Omental fat pad (tissue), 4 donors: ENCODE measurements around the gene ERCC3. TPM values are rescaled to one million over a fixed set of nuclear protein-coding genes. Genes with fewer than 3 reads are reported as not detected.
A peak's percentile ranks its signal among the peaks of the same experiment; 100 is the strongest.

ENCODE experiments used
- ATAC-seq: fragments of 150-250 bp; one replicate; pipeline ENCODE4 v1.9.1; 2016; ENCODE audit warnings: mild to moderate bottlenecking, moderate library complexity; ENCODE audit not compliant: low FRiP score
- DNase-seq: peaks from one replicate; pipeline ENCODE4 v3.0.0-alpha.2; 2019; ENCODE audit warnings: low spot score
- total RNA-seq, 4 donors: library from RNA; depleted of rRNA; stranded (reverse); fragments of >200 nt; gene quantifications; one replicate each; pipeline ENCODE4 v1.1.0, GENCODE V29; 2016
- TF ChIP-seq, protein P1 (sequence below), 3 donors: fragments of 450-650 bp; IDR thresholded peaks; one replicate each; pipeline ENCODE4 v1.5.1; 2016 to 2017; ENCODE audit warnings: antibody characterized with exemption in 3 of 3, mild to moderate bottlenecking in 3 of 3, moderate library complexity in 2 of 3

Gene ERCC3
- total RNA-seq = 10 to 100 TPM; 27.7 to 58.8 (median 37.5) TPM

GRCh38 chr2:127293748-127294562 is at the start of gene ERCC3:
Gene ERCC3 (minus strand): TSS chr2:127294144. CDS start chr2:127294081, 63 bp downstream.
- peak; percentile 77 for ATAC-seq
- DNase-seq = peak; percentile 73
- TF ChIP-seq, protein P1, sequence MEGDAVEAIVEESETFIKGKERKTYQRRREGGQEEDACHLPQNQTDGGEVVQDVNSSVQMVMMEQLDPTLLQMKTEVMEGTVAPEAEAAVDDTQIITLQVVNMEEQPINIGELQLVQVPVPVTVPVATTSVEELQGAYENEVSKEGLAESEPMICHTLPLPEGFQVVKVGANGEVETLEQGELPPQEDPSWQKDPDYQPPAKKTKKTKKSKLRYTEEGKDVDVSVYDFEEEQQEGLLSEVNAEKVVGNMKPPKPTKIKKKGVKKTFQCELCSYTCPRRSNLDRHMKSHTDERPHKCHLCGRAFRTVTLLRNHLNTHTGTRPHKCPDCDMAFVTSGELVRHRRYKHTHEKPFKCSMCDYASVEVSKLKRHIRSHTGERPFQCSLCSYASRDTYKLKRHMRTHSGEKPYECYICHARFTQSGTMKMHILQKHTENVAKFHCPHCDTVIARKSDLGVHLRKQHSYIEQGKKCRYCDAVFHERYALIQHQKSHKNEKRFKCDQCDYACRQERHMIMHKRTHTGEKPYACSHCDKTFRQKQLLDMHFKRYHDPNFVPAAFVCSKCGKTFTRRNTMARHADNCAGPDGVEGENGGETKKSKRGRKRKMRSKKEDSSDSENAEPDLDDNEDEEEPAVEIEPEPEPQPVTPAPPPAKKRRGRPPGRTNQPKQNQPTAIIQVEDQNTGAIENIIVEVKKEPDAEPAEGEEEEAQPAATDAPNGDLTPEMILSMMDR (IDR thresholded peaks at IDR 0.05) = no peak

- no peak for DNase-seq
- TF ChIP-seq, protein P1 (IDR thresholded peaks at IDR 0.05) = no peak
- ATAC-seq = no peak
Measured at GRCh38 chr2:127343277-127343676, 49.3 kb upstream of the ERCC3 start.

DNA sequence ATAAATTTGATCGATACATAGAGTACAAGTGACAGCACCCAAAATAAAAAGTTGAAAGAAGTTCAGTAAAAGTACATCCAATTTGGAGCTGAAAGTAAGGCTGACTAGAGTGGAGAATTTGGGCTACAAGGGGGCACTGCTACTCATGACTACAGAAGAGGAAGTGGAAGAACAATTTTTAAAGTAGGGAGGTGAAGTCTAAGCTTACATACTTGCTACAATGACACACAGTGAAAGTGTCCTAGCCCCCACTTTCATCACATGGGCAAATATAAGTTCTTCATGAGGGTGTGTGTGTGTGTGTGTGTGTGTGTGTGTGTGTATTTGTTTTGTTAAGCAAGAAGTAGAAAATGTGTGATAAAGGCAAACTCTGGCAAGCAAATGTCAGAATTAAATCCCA is 48.2 kb upstream of the ERCC3 start:
- ATAC-seq = no peak
- TF ChIP-seq, protein P1 (IDR thresholded peaks at IDR 0.05) = no peak
- no peak for DNase-seq

DNA sequence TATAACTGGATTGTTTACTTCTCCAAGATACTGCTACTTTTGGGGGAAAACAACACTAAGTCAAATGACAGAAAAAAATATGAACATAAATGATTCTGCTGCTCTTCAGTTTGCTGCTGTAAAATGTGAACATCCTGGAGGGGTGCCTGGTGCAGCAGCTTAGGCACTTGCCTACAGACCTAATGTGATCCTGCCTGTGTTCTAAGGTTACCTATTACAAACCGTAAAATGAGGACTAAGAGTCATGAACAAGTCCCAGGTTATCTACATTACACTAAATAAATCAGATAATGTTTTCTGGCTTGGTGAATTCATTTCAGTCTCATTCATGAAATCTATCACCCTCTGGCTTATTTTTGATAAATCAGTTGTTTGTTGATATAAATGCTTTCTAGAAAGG is 38.4 kb upstream of the ERCC3 start:
- TF ChIP-seq, protein P1 (IDR thresholded peaks at IDR 0.05) = no peak
- DNase-seq (no peak), ATAC-seq (no peak)

DNA sequence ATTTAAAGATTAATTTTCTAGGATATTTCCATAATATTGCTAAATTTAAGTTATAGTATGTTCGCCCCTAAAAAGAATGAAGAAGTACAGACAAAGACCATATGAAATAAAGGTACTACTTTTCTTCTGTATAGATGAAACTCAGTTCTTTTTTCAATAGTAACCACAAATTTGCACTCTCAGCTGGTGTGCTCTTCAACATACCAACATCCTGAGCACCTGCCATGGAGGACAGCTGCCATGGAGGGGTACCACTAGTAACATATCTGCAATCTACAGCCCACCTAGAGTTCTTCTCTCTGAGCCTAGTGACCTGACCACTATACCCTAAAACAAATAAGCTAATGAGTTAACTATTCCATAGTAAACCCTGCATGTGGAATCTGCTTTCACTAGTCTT is 36.8 kb upstream of the ERCC3 start:
- TF ChIP-seq, protein P1 (IDR thresholded peaks at IDR 0.05) = no peak
- no peak for ATAC-seq
- DNase-seq = no peak

- TF ChIP-seq, protein P1 (IDR thresholded peaks at IDR 0.05) = no peak
- DNase-seq (no peak), ATAC-seq (peak; percentile 66)
Measured at GRCh38 chr2:127326289-127326945, 32.5 kb upstream of the ERCC3 start.
